GM13976 (cell line): Measurements from ENCODE around the gene BMP7.

Experiments used
- DNase-seq: peaks from one replicate; pipeline ENCODE4 v3.0.0; 2012; ENCODE audit warnings: low spot score
- in situ Hi-C: fragments of 300-500 bp; cut with MboI; formaldehyde crosslinking; loops from one replicate; pipeline ENCODE4 v1.12.0; 2022; ENCODE audit warnings: low sequenced_read_pairs, mixed read lengths, inconsistent platforms; ENCODE audit not compliant: unreplicated experiment
- TF ChIP-seq, protein P1 (sequence below): IDR thresholded peaks from 2 replicates; pipeline ENCODE4 v1.5.1; 2012; ENCODE audit warnings: borderline replicate concordance, mild to moderate bottlenecking; ENCODE audit not compliant: insufficient read depth; ENCODE audit errors: extremely low read depth, missing control alignments, control extremely low read depth

Gene BMP7

DNA sequence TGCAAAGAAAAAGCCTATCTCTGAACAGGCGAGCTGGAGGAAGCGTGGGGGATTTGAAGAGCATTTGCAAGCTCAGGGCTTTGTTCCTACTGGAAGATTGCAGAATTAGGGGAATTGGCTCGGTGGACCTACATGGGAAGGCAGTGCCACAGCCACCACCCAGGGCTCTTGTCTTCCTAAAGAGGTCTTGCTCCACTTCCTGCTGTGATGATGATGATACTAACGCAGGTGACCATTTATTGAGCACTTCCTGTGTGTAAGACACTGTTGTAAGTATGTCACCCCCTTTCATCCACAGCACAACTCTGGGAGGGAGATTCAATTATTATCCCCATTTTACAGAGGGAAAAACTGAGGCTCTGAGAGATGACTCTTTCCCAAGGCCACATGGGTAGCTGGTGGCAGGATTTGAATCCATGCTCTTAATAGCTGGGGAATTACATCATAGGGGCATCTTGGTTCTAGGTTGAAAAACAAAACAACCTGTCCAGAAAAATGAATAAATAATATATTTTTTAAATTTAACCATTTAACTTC, 41.2 kb downstream of the BMP7 start:
- no peak for DNase-seq
- in situ Hi-C loops = no loop called here
- TF ChIP-seq, protein P1, sequence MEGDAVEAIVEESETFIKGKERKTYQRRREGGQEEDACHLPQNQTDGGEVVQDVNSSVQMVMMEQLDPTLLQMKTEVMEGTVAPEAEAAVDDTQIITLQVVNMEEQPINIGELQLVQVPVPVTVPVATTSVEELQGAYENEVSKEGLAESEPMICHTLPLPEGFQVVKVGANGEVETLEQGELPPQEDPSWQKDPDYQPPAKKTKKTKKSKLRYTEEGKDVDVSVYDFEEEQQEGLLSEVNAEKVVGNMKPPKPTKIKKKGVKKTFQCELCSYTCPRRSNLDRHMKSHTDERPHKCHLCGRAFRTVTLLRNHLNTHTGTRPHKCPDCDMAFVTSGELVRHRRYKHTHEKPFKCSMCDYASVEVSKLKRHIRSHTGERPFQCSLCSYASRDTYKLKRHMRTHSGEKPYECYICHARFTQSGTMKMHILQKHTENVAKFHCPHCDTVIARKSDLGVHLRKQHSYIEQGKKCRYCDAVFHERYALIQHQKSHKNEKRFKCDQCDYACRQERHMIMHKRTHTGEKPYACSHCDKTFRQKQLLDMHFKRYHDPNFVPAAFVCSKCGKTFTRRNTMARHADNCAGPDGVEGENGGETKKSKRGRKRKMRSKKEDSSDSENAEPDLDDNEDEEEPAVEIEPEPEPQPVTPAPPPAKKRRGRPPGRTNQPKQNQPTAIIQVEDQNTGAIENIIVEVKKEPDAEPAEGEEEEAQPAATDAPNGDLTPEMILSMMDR = no peak

DNA sequence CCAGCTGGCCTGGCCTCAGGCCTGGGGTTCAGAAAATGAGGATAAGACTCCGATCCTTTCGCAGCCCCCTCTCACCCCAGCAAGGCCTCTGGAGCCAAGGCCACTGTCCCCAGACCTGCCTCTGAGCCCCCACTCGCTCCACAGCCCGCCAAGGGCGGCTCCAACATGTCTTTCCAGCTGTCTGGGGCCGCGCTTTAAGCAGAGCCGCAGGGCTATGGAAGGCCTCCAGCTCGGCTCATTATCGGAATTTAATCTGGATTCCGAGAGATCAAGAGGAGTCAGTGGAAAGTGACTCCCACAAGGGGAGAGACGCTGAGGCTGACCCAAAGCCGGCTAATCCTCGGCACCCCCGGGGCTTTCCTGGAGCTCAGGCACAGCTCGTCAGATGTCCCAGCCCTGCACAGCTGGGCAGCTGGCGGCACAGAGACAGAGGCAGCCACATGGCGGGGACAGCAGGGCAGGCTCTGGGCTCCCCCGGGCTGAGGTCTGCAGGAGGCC, 41.8 kb downstream of the BMP7 start:
- no peak for DNase-seq
- TF ChIP-seq, protein P1 = no peak
- in situ Hi-C loops = no loop called here

DNA sequence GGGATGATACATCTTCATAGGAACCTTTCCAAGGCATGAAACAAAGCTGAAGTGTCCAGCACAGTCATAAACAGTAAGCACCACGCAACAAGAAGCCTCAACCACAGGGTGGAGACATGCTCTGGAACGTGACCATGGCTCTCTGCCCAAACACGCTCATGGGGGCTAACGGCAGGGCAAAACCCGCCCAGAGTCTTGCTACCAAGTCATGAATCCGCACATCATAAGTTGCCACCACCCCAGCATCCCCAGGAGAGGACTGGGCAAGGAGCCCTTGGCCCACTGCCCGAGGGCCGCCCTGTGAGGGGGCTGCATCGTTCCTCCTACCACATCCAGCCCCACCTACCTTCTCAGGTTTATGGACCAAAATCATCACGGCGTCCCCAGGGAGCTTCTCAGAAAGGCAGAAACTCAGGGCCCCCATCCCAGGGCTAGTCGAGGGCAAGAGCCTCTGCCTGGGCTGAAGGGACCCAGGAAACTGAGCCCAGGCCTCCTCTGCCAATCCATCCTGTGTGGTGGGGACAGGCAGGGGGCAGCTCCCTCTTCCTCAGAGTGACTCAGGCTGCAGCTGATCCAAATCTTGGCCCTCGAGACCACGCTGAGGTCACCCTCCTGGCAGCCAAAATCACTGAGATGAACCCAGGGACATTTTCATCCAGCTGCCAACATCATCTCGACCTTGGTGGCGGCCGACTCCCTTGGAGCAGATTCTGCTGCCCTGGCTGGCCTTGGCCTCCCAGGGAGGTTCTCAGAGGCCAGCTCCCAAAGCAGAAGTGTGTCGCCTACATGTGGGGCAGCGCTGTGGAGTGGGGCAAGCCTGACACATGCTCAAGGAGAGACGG, 42.6 kb downstream of the BMP7 start:
- in situ Hi-C loops = no loop called here
- TF ChIP-seq, protein P1 = no peak
- DNase-seq = no peak

DNA sequence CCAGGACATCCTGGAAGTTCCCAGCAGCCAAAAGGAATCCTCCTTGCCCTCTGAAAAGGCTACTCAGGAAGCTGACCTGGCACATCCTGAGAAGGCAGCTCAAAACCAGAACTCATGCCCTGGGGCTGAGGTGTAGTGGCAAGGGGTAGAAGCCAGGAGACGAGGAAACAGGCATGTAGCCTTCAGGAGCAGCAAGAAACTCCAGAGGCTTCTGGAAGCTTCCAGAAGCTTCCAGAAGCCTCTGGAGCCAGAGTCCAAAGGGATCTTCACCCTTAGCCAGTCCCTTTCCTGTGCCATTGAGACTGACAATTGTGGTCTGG, 43.9 kb downstream of the BMP7 start:
- DNase-seq = no peak
- in situ Hi-C loops = no loop called here
- TF ChIP-seq, protein P1 = no peak

DNA sequence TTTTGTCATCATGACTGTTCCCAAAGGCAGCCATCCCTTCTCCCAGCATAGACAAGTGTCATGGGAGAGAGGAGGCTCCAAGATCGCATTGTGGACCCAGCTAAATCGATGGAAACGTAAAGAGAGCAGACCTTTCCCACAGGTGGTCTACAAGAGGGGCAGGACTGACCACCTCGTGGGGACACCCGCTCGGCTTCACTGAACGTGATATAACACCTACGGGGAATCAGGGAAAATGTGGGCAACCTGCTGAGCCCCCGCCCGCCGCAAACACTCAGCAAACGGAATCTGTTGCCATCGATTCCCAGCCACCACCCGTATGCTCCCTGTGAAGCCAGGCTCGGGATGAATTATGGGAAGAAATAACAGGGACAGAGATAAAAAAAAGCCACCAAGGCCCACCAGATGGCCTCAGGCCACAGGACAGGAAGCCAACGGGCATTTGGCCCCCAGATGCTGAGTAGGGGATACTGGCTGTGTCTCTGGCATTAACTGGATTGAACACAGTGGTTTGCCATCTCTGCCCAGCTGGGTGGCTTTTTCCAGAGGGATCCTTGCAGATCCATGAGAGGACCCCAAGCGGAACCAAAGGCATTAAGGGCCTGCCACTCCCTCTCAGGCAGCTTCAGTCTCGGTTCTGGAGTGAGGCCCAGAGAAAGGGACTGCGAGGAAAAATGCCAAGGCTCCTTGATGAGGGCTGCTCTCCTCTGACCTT, 44.4 kb downstream of the BMP7 start:
- TF ChIP-seq, protein P1 = no peak
- DNase-seq = no peak
- in situ Hi-C loops = no loop called here

DNA sequence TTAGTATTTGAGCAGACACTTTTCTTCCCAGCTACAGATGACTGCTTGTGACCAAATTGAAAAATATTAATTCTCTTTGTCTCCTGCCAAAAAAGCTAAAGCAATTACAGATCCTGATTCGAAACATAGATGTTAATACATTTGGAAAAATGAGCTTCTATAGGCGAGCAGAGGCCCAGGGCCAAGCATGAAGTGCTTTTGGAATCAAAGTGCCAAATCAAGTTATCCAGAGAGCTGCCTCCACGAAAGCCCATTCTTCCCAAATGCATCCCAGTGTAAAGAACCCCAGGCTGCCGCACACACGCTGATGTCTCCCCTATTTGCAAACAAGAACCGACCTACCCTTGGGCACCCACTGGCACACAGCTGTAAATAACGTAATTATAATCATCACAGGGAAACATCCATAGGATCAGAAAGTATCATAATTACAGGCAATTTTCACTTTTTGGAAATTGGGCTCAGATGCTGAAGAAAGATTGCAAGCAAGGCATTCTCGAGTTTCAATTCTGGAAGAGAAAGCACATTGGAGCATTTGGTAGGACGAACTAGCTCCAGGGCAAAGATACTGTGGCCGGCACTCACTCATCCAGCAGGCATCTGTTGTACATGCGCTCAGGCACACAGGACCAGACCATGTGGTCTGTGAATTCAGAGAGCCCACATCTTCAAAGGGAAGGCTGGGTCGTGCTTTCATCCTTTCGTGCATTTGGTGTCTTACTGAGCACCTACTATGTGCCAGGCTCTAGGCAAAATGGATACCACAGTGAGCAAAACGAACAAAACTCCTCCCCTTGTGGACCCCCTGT, 45.9 kb downstream of the BMP7 start:
- TF ChIP-seq, protein P1 = no peak
- DNase-seq = no peak
- in situ Hi-C loops = no loop called here
